Left forelimb (tissue), 1 donor: ENCODE data around the gene APEX1.
"Not testable (repeated sequence)": the region's sequence is repeated elsewhere in the genome, so short reads cannot be mapped to it uniquely, and the experiment has no call there.

Experiments
- DNase-seq: peaks from one replicate; pipeline ENCODE4 v3.0.0-alpha.2; 2018; ENCODE audit warnings: low spot score

APEX1 gene

DNA sequence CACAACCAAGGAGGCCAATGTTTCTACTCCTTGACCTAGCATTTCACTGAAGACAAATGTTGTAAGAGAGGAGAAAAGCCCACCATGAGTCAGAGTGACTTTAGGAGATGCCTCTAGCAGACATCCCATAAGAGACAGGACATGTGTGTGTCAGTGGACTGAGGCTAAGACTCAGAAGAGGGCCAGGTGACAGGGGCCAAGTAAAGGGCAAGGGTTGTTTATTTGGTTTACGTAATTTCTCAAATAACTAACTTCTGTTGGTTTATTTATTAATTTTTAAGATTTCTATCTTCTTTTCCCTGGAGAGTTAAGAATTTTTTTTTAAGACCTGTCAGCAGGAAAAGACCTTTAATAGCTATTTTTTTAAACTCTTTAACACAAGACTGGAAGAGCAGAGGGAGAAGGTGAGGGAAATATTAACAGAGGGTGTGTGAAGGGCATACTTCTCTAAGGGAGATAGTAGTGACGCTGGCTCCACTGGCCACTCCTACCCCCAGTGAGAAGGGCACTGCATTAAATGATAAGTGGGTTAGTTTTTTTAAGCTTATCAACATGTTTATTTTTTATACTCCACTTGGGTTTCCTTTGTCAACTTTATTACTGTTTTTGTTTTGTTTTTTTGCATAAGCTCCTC lies 17.6 kb downstream of the APEX1 start:
- no peak for DNase-seq

DNA sequence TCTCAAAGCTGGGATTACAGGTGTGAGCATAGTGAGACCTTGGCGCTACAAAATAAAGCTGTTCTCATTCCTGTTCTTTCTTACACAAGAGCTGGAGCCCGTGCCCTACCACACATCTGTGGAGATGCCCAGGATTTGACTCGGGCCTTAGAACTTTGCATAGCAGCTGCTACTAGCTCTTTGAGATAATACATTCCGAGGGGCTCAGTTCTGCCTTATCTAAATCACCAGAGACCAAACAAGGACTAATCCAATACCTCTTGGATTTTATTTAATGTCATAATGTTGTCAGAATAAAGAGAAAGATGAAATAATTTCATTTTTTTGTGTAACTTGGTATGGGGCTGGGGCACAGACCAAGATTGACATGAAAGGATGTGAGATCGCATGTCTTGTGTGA lies 21.8 kb downstream of the APEX1 start:
- DNase-seq: no peak

- no peak for DNase-seq
Measured at GRCh38 chr14:20477211-20477876, 22.3 kb downstream of the APEX1 start.

DNA sequence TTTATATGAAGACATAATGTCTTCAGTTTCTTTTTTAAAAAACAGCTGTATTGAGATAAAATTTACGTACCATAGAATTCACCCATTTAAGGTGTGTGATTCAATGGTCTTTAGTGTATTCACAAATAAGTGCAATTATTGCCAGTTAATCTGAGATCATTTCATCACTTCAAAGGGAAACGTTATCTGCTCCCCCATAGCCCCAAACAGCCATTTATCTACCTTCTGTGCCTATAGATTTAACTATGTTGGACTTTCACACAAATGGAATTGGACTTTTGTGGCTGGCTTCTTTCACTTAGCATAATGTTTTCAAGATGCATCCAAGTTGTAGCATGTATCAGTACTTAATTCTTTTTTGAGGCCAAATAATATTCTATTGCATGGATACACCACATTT lies 23.9 kb downstream of the APEX1 start:
- no peak for DNase-seq

DNA sequence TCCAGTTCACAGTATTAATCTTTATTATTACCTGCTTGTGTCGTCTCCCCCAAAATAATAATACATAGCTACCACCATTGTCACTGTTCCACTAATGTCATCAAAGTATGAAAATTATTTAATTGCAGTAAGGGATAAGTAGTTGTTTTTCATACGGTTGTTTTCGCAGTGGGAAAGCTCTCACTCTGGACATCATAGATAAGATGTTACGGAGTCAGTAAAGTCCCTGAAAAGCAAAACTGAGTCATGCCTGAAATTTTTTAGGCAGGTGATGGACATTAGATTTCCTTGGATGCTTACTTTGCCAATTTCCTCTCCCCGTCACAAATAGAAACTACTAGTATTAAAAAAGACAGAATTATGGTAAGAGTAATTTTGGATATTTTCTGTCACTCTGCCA lies 27.4 kb downstream of the APEX1 start:
- no peak for DNase-seq

DNA sequence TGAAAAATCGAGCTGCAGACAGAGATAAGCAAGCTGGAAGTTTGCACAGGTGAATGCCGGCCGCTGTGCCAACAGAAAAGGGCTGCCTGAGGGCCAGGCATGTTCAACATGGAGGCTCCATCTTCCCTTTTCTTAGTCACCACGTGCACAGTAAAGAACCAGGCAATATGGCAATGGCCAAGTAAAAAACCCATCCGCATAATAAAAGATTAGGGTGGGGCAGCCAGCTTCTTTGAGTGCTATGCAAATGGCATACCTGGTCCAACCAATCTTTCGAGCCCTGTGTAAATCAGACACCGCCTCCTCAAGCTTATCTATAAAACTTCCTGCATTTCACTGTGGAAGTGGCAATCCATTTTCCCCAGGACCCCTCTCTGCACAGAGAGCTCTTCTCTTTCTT lies 30.9 kb downstream of the APEX1 start:
- DNase-seq: no peak

- DNase-seq: no peak
Measured at GRCh38 chr14:20486684-20487395, 31.8 kb downstream of the APEX1 start.

GRCh38 chr14:20487396-20487725 lies 32.3 kb downstream of the APEX1 start:
- no peak for DNase-seq

DNA sequence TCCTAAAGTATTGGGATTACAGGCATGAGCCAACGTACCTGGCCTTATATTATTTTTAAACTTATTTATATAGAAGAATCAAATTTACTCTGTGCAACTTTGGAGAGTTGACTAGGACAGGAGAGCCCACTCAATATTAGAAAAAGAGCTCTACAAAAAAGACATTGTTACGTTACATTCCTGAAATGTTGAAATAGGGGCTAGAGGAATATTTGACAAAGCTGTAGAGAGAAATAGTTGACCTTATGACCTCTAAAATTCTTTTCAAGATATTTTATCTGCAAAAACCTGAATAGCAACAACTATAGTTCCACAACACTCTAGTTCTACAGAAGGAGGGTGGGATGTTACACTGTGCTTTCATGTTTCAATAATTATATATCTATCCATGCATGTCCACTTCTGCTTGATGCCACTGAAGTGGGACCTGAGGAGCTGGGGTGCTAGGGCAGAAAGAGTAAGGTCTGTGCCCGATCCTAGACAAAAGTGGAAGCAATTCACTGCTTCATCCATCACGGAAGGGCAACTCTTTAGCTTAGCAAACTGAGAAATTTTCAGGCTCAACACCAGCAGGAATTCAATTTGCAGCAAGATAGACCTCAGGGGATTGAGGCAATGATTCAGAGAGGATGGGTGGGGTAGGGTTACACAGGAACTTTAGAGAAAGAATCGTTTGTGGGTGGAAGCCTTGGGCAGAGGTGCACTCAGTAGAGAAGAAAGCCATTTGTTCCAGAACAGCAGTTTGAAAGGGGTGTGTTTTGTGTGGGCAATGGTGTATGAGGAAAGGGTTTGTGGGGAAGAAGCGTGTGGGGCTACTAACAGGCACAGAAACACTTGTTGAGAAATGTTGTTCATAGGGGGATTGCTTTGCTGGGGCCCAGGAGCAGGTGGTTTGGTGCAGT lies 34.3 kb downstream of the APEX1 start:
- DNase-seq: no peak

DNA sequence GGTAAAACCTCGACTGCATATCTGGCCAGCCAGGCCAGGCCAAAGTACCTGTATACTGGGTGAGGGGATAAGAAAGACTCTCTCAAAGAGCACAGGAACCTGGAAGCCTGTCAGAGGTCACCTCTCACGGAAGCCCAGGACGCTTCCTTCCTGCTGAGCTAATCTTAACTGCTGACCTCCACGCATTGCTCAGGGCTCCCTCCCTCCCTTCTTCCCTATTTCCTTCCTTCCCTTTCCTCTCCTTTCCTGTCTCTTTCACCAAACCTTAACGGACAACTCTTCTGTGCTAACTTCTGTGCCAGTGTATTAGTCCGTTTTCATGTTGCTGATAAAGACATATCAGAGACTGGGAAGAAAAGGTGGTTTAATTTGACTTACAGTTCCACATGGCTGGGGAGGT lies 35.5 kb downstream of the APEX1 start:
- DNase-seq: no peak

GRCh38 chr14:20492486-20492885 lies 37.5 kb downstream of the APEX1 start:
- no peak for DNase-seq

- no peak for DNase-seq
Measured at GRCh38 chr14:20493634-20494033, 38.6 kb downstream of the APEX1 start.

GRCh38 chr14:20494935-20495766 lies 40.1 kb downstream of the APEX1 start:
- DNase-seq: no peak

GRCh38 chr14:20498622-20499021 lies 43.6 kb downstream of the APEX1 start:
- no peak for DNase-seq

DNA sequence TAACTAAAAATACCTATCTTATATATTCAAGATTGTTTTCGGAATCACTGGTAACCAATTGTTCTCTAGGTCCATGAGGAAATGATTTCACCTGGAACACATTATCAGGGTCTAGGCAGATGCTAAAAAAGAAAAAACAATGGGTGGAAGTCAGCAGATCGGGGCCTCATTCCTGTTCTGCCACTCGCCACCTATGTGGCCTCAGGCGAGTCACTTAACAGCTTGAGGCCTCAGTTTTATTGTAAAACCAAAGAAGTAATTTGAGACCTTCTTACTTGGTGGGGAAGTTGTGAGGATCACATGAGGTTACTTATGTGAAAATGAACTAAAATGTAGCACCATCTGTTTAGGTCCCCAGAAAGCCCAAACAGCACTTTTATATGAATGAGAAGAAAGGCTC lies 44.1 kb downstream of the APEX1 start:
- no peak for DNase-seq

DNA sequence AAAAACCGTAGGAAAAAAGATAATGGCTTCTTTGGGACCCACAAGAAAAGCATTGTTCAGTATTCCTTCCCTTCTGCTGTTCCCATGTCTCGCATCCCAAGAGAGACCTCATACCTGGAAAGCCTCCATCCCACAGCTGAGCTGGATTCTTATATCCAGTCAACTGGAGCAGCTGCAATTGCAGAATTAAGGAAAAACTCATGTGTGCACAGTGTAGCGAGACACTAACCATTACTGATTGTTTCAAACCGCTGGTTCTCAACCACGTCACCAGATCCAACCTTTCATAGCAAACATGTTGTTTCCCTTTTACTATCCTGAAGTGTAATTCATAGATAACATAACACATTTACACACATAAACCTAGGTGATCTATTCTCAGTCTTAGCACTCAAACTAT lies 44.9 kb downstream of the APEX1 start:
- no peak for DNase-seq

DNA sequence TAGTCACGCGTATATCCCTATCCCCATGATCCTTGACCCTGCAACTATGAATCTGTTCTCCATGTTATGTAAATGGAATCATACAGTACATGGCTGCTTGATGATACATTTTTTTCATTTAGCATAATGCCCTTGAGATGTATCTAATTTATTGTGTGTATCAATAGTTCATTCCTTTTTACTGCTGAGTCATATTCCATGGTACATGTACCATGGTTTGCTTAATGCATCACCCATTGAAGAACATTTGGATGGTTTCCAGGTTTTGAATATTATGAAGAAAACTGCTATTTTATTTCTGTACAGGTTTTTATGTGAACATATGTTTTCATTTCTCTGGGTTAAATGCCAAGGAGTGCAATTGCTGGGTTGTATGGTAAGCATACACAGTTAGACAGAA lies 46.3 kb downstream of the APEX1 start:
- no peak for DNase-seq

DNA sequence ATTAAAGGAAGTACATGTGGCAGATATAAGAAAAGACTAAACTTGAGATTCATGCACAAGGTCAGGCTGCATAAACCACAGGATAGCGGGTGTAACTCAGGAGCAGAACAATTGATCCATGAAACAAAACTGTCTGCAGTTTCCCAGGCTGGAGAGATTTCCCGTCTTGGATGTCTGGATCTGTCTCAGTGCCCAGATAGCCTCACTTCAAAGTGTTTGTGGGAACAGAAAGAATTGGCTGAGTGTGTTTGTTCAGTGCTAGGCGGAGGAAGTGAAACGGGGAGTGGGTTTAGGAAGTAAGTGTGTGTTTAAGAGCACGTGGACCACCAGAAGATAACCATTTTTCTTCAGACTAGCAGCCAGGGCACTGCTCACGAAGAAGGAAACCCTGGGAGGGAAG lies 48.9 kb downstream of the APEX1 start:
- DNase-seq: no peak

- not testable (repeated sequence) for DNase-seq
Measured at GRCh38 chr14:20506276-20506675, 51.2 kb downstream of the APEX1 start.

- DNase-seq: not testable (repeated sequence)
Measured at GRCh38 chr14:20506752-20507151, 51.7 kb downstream of the APEX1 start.
